Neural cell (in vitro differentiated cells): ENCODE measurements around the gene ZNHIT3.
A peak's percentile ranks its signal among the peaks of the same experiment; 100 is the strongest.

Source experiments
- CTCF ChIP-seq: fragments of 450-650 bp; IDR thresholded peaks from 2 replicates; pipeline ENCODE4 v1.5.1; 2014; ENCODE audit warnings: antibody characterized with exemption, mild to moderate bottlenecking, moderate library complexity; ENCODE audit not compliant: poor library complexity, severe bottlenecking
- EP300 ChIP-seq: fragments of 450-650 bp; conservative IDR thresholded peaks from 2 replicates; pipeline ENCODE4 v1.6.1; 2014; ENCODE audit warnings: antibody characterized with exemption, mild to moderate bottlenecking, moderate library complexity; ENCODE audit not compliant: poor library complexity, severe bottlenecking
- EZH2 ChIP-seq: fragments of 200-600, 300-800 bp; shearing (Covaris generic), sonication (generic); IDR thresholded peaks from 2 replicates; pipeline ENCODE4 v1.6.1; 2014; ENCODE audit warnings: antibody characterized with exemption, low read length, borderline replicate concordance, mild to moderate bottlenecking; ENCODE audit not compliant: insufficient read depth, poor library complexity, severe bottlenecking
- POLR2AphosphoS5 ChIP-seq: IDR thresholded peaks from 2 replicates; pipeline ENCODE4 v1.6.1; 2012
- SMC3 ChIP-seq: fragments of 450-650 bp; conservative IDR thresholded peaks from 2 replicates; pipeline ENCODE4 v1.6.1; 2014; ENCODE audit warnings: antibody characterized with exemption, mild to moderate bottlenecking, moderate library complexity; ENCODE audit not compliant: poor library complexity
- TF ChIP-seq, protein P1 (sequence below): IDR thresholded peaks from 2 replicates; pipeline ENCODE4 v1.6.1; 2012; ENCODE audit warnings: borderline replicate concordance

DNA sequence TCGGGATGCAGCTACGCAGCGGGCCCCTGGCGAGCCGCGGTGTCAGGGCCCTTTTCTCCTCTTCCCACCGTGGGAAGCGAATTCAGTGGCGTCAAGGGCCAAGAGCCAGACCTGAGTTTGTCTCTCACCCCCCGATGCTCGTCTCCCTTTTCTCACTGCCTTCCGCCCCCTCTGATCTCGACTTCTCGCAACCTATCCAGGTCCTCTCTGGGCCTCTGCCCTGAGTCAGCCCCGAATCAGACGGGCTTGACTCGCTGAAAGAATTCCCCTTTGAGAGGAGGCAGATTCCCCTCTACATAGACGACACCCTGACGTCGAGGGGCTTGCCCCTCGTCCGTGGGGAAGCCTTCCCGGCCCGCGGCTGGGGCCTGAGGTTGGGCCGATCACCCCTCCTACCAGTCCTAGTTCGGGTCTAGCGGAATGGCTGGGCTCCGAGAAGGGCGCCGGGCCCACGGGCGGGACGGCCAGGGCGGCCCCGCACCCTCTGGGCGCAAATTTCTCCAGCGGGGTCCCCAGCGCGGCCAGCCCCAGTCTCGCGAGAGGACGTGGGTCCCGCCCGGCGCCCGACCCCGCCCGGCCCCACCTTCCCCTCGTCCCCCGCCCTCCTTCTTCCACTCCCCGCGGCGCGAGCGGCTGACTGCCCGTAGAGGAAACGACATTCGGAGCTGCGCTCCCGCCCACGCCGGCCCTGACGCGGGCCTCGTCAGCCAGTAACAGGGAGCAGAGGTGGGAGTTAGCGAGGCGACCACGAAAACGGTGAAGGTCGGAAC lies 58.0 kb downstream of the ZNHIT3 start, which contains the start of gene GGNBP2:
- TF ChIP-seq EP300: no peak
- TF ChIP-seq SMC3: no peak
- TF ChIP-seq CTCF: no peak
- no peak for TF ChIP-seq EZH2
- peak; percentile 82 for TF ChIP-seq POLR2AphosphoS5
- TF ChIP-seq, protein P1, sequence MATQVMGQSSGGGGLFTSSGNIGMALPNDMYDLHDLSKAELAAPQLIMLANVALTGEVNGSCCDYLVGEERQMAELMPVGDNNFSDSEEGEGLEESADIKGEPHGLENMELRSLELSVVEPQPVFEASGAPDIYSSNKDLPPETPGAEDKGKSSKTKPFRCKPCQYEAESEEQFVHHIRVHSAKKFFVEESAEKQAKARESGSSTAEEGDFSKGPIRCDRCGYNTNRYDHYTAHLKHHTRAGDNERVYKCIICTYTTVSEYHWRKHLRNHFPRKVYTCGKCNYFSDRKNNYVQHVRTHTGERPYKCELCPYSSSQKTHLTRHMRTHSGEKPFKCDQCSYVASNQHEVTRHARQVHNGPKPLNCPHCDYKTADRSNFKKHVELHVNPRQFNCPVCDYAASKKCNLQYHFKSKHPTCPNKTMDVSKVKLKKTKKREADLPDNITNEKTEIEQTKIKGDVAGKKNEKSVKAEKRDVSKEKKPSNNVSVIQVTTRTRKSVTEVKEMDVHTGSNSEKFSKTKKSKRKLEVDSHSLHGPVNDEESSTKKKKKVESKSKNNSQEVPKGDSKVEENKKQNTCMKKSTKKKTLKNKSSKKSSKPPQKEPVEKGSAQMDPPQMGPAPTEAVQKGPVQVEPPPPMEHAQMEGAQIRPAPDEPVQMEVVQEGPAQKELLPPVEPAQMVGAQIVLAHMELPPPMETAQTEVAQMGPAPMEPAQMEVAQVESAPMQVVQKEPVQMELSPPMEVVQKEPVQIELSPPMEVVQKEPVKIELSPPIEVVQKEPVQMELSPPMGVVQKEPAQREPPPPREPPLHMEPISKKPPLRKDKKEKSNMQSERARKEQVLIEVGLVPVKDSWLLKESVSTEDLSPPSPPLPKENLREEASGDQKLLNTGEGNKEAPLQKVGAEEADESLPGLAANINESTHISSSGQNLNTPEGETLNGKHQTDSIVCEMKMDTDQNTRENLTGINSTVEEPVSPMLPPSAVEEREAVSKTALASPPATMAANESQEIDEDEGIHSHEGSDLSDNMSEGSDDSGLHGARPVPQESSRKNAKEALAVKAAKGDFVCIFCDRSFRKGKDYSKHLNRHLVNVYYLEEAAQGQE: peak; percentile 63
